GM12878 (cell line): Measurements from ENCODE around the gene RTF1. TPM values are rescaled to one million over a fixed set of nuclear protein-coding genes. Genes with fewer than 3 reads are reported as not detected.
"Not testable (repeated sequence)": the region's sequence is repeated elsewhere in the genome, so short reads cannot be mapped to it uniquely, and the experiment has no call there.

Experiments
- ATAC-seq: fragments of 200-7000 bp; cut with Tn5 transposase; 3 replicates; pipeline ENCODE4 v1.9.1; 2020; ENCODE audit warnings: mild to moderate bottlenecking, moderate library complexity
- BruUV-seq: library from RNA; stranded (reverse); fragments of 400-500 nt; replicated peaks from 2 replicates; lab custom pipeline; 2021; lab: Mats Ljungman, UMichigan
- CTCF ChIA-PET: fragments of 300-600 bp; sonication (Branson Sonifier 250); formaldehyde crosslinking; extraction: SDS; loops from one replicate; lab custom pipeline; 2021; ENCODE audit warnings: inconsistent platforms; lab: Yijun Ruan, JAX
- POLR2A ChIA-PET: fragments of 350-600 bp; formaldehyde crosslinking; extraction: SDS; loops from one replicate; lab custom pipeline; 2021; ENCODE audit warnings: inconsistent platforms; lab: Charles Lee
- RAD21 ChIA-PET: fragments of 300-600 bp; sonication (Branson Sonifier 250); formaldehyde crosslinking; loops from one replicate; lab custom pipeline; 2023; ENCODE audit warnings: antibody characterized with exemption; ENCODE audit not compliant: unreplicated experiment; lab: Charles Lee
- SMC1A ChIA-PET: fragments of 300-600 bp; sonication (Branson Sonifier 250); formaldehyde crosslinking; loops from one replicate; lab custom pipeline; 2023; ENCODE audit not compliant: unreplicated experiment, uncharacterized antibody; lab: Charles Lee
- DNase-seq: peaks from one replicate; pipeline ENCODE4 v3.0.0-alpha.2; 2011; ENCODE audit warnings: low read depth, low spot score
- FAIRE-seq: peaks from 3 replicates; lab custom pipeline; 2011; peaks lifted over from hg19 to GRCh38; lab: Jason Lieb, UNC
- H2AFZ ChIP-seq: 2 replicates; pipeline ENCODE4 v1.6.0; 2011; ENCODE audit warnings: low read depth, low read length, control low read depth; ENCODE audit not compliant: control insufficient read depth
- H3K27ac ChIP-seq: 2 replicates; pipeline ENCODE4 v1.5.1; 2011; ENCODE audit warnings: control low read depth; ENCODE audit not compliant: control insufficient read depth, insufficient read depth
- H3K27me3 ChIP-seq, 2 experiments: replicated peaks in 1 of 2; 2 replicates each; pipeline versions ENCODE4 v1.6.0 to v1.6.1; 2011; ENCODE audit warnings: low read length in 1 of 2; ENCODE audit not compliant: control insufficient read depth in 2 of 2, insufficient read depth in 2 of 2
- H3K36me3 ChIP-seq, 2 experiments: 2 replicates each; pipeline ENCODE4 v1.5.1; 2011; ENCODE audit warnings: low read length in 1 of 2; ENCODE audit not compliant: control insufficient read depth in 2 of 2, insufficient read depth in 2 of 2
- H3K4me1 ChIP-seq: 2 replicates; pipeline ENCODE4 v1.6.1; 2011; ENCODE audit warnings: mild to moderate bottlenecking, low read length, moderate library complexity, mixed read lengths; ENCODE audit not compliant: control insufficient read depth, insufficient read depth
- H3K4me2 ChIP-seq: 2 replicates; pipeline ENCODE4 v1.6.0; 2011; ENCODE audit warnings: control low read depth; ENCODE audit not compliant: control insufficient read depth, insufficient read depth
- H3K4me3 ChIP-seq: fragments of 200-600 bp; sonication (generic); 2 replicates; pipeline ENCODE4 v1.5.1; 2016
- H3K79me2 ChIP-seq: 2 replicates; pipeline ENCODE4 v1.6.0; 2011; ENCODE audit warnings: low read length; ENCODE audit not compliant: control insufficient read depth, insufficient read depth
- H3K9ac ChIP-seq: 2 replicates; pipeline ENCODE4 v1.8.0; 2011; ENCODE audit warnings: low read length, control low read depth, mixed read lengths; ENCODE audit not compliant: control insufficient read depth, insufficient read depth
- H3K9me3 ChIP-seq: replicated peaks from 3 replicates; pipeline ENCODE4 v1.5.1; 2011; ENCODE audit warnings: mild to moderate bottlenecking, low read length; ENCODE audit not compliant: control insufficient read depth, insufficient read depth
- H4K20me1 ChIP-seq: 2 replicates; pipeline ENCODE4 v1.6.0; 2011; ENCODE audit not compliant: control insufficient read depth, insufficient read depth
- ASH2L ChIP-seq: fragments of 300-600, 200-600 bp; sonication (generic); IDR thresholded peaks from 2 replicates; pipeline ENCODE4 v1.6.1; 2017; ENCODE audit warnings: low read depth, mild to moderate bottlenecking, borderline replicate concordance
- E4F1 ChIP-seq: fragments of 450-650 bp; IDR thresholded peaks from 2 replicates; pipeline ENCODE4 v1.6.1; 2018; ENCODE audit warnings: borderline replicate concordance, mild to moderate bottlenecking; ENCODE audit not compliant: partially characterized antibody
- ELK1 ChIP-seq: IDR thresholded peaks from 2 replicates; pipeline ENCODE4 v1.6.1; 2012; ENCODE audit warnings: low read depth, low read length, improper control_type of control experiment
- ESRRA ChIP-seq: IDR thresholded peaks from 2 replicates; pipeline ENCODE4 v1.6.1; 2012; ENCODE audit warnings: mild to moderate bottlenecking, low read length, improper control_type of control experiment
- GABPA ChIP-seq: IDR thresholded peaks from 2 replicates; pipeline ENCODE4 v1.6.1; 2014; ENCODE audit warnings: antibody characterized with exemption, low read depth, mild to moderate bottlenecking, inconsistent platforms
- MLLT1 ChIP-seq: fragments of 450-650 bp; IDR thresholded peaks from 2 replicates; pipeline ENCODE4 v1.6.1; 2016; ENCODE audit warnings: mild to moderate bottlenecking
- NR2F1 ChIP-seq: fragments of 450-650 bp; conservative IDR thresholded peaks from 2 replicates; pipeline ENCODE4 v1.6.1; 2017; ENCODE audit warnings: mild to moderate bottlenecking
- USF2 ChIP-seq: IDR thresholded peaks from 2 replicates; pipeline ENCODE4 v1.6.1; 2011; ENCODE audit warnings: low read depth, low read length, improper control_type of control experiment, borderline replicate concordance
- WRNIP1 ChIP-seq: IDR thresholded peaks from 2 replicates; pipeline ENCODE4 v1.6.1; 2011; ENCODE audit warnings: low read depth, low read length, improper control_type of control experiment, borderline replicate concordance
- WGBS: methylation state at CpG from one replicate; pipeline ENCODE4 v1.1.6; 2016; ENCODE audit warnings: low lambda C conversion rate; ENCODE audit not compliant: insufficient replicate concordance, insufficient coverage; ENCODE audit errors: missing lambda C conversion rate; 5-methylcytosine and 5-hydroxymethylcytosine counted together
- in situ Hi-C: fragments of 300-500 bp; cut with MboI; formaldehyde crosslinking; loops from 9 replicates; pipeline ENCODE4 v1.14.3; 2018; ENCODE audit warnings: mixed read lengths
- intact Hi-C: fragments of 100-400 bp; cut with micrococcal nuclease; formaldehyde crosslinking; loops from one replicate; pipeline ENCODE4 v1.14.2; 2022; ENCODE audit not compliant: unreplicated experiment
- polyA plus RNA-seq, 11 experiments: library from polyadenylated mRNA; depleted of rRNA in 4 of 11; unstranded in 6 of 11; stranded (reverse) in 5 of 11; fragments of >200 nt; fragmentation: Nextera tagmentation in 4 of 11; fragmentation: Illumina TruSeq in 1 of 11; extraction: Ambion mirVana in 4 of 11; extraction: Trizol in 1 of 11; gene quantifications; 1 replicate in 1 of 11; 2 replicates in 10 of 11; pipeline versions ENCODE4 v1.2.1 to v1.2.3, GENCODE V29; 2011 to 2016; ENCODE audit warnings: inconsistent platforms in 2 of 11, missing spikeins in 2 of 11, low read depth in 1 of 11
- total RNA-seq, 4 experiments: library from RNA; depleted of rRNA in 3 of 4; stranded (reverse); fragments of >200 nt in 3 of 4; fragmentation: Illumina TruSeq in 1 of 4; extraction: Trizol in 1 of 4; gene quantifications; 2 replicates each; pipeline versions ENCODE4 v1.2.1 to v1.2.3, GENCODE V29; 2013 to 2021

Gene RTF1
- total and polyA plus RNA-seq, 10 of the 15 experiments (the other 5 are each of a cell fraction or from before 2014, with no cell fraction given): 7.2 to 67.9 (median 32.3) TPM

GRCh38 chr15:41466711-41467110, 49.8 kb downstream of the RTF1 start:
- ChIA-PET SMC1A (interaction anchor here (0.8 to 2.4 kb wide), 25 partner anchors 12 to 438 kb away, joined by 3 to 14 read pairs (median 4); partner anchors contain the start of genes ITPKA, LTK, MAPKBP1 and RPAP1), POLR2A (interaction anchor here (0.8 kb wide), 1 partner anchor 45 kb away, joined by 5 read pairs; no protein-coding TSS in a partner anchor), CTCF (interaction anchor here (0.6 to 3.1 kb wide), 36 partner anchors 9 to 464 kb away, joined by 3 to 33 read pairs (median 5); partner anchors contain the start of genes ITPKA, LTK, MAPKBP1 and MGA), RAD21 (interaction anchor here (0.5 to 3.5 kb wide), 17 partner anchors 26 to 564 kb away, joined by 3 to 20 read pairs (median 4); partner anchors contain the start of genes ITPKA, LTK, MAPKBP1 and MGA)
- Histone ChIP-seq H3K9me3 (no peaks in the 10 kb centered on the region), H3K27ac (no peak overlapping the region), H3K79me2 (no peaks in the 10 kb centered on the region), H3K9ac (no peak overlapping the region), H3K36me3 (peaks cover 10 to 42% of the 10 kb centered on the region in 2 experiments), H4K20me1 (no peaks in the 10 kb centered on the region), H3K4me1 (no peaks in the 10 kb centered on the region), H3K27me3 (no peaks in the 10 kb centered on the region), H3K4me2 (no peak overlapping the region), H2AFZ (no peak overlapping the region), H3K4me3 (no peak overlapping the region)
- BruUV-seq: no TSS peak
- no peak for DNase-seq
- TF ChIP-seq NR2F1 (no peak), USF2 (no peak), MLLT1 (no peak), WRNIP1 (no peak), ESRRA (no peak), ASH2L (no peak), GABPA (no peak), ELK1 (no peak), E4F1 (no peak)
- no peak for ATAC-seq
- intact Hi-C loops: loop anchor here (5.0 to 10.0 kb wide), 4 partner anchors 91 to 346 kb away; partner anchors contain the start of gene TYRO3
- no peak for FAIRE-seq
- in situ Hi-C loops: no loop called here
- WGBS: 68% methylated on average over 3 of the region's 3 CpGs

- CTCF ChIA-PET: interaction anchor here (0.6 to 1.5 kb wide), 3 partner anchors 37 to 110 kb away, joined by 4 to 5 read pairs (median 4); no protein-coding TSS in a partner anchor
- SMC1A ChIA-PET: interaction anchor here (1.0 kb wide), 2 partner anchors 38 to 105 kb away, joined by 3 read pairs; no protein-coding TSS in a partner anchor
- H3K79me2 ChIP-seq, ATAC-seq, RAD21 ChIA-PET, in situ Hi-C loops, H3K4me3 ChIP-seq, H3K4me2 ChIP-seq, H3K27me3 ChIP-seq, DNase-seq, BruUV-seq, H3K4me1 ChIP-seq, H3K27ac ChIP-seq, FAIRE-seq, H4K20me1 ChIP-seq, H2AFZ ChIP-seq, H3K9me3 ChIP-seq, H3K9ac ChIP-seq: not testable (repeated sequence)
- POLR2A ChIA-PET: interaction anchor here (0.8 kb wide), 1 partner anchor 44 kb away, joined by 4 read pairs; the partner anchor contains the start of gene LTK
- H3K36me3 ChIP-seq: peaks cover 14 to 50% of the 10 kb centered on the region in 2 experiments
- intact Hi-C loops: loop anchor here (5.0 to 10.0 kb wide), 4 partner anchors 88 to 343 kb away; partner anchors contain the start of gene TYRO3
- 100% methylated on average over 6 of the region's 6 CpGs for WGBS
These were observed 52.7 kb downstream of the RTF1 start for GRCh38 chr15:41469644-41470043.
